Measurements from ENCODE around the gene ZNF831. TPM values are rescaled to one million over a fixed set of nuclear protein-coding genes. Genes with fewer than 3 reads are reported as not detected.

ZNF831 gene
- total RNA-seq, 2 donors from 2014 or later: 0.20 to 0.27 TPM

GRCh38 chr20:59204165-59204894 lies 40.7 kb downstream of the ZNF831 start:
- intact Hi-C loops (cut with DNase I): no loop called here
- no peaks in the 10 kb centered on the region for H3K9me3 ChIP-seq
- no peak overlapping the region for H3K4me3 ChIP-seq
- no peak overlapping the region for H3K9ac ChIP-seq (ENCODE audit: low read depth in 2 of 2, low read length in 2 of 2)
- TF ChIP-seq, protein P1, sequence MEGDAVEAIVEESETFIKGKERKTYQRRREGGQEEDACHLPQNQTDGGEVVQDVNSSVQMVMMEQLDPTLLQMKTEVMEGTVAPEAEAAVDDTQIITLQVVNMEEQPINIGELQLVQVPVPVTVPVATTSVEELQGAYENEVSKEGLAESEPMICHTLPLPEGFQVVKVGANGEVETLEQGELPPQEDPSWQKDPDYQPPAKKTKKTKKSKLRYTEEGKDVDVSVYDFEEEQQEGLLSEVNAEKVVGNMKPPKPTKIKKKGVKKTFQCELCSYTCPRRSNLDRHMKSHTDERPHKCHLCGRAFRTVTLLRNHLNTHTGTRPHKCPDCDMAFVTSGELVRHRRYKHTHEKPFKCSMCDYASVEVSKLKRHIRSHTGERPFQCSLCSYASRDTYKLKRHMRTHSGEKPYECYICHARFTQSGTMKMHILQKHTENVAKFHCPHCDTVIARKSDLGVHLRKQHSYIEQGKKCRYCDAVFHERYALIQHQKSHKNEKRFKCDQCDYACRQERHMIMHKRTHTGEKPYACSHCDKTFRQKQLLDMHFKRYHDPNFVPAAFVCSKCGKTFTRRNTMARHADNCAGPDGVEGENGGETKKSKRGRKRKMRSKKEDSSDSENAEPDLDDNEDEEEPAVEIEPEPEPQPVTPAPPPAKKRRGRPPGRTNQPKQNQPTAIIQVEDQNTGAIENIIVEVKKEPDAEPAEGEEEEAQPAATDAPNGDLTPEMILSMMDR (IDR thresholded peaks at IDR 0.05): no peak
- DNase-seq: peak; percentile 15
- H3K4me1 ChIP-seq: no peaks in the 10 kb centered on the region
- H3K27ac ChIP-seq: no peak overlapping the region
- no peaks in the 10 kb centered on the region for H3K27me3 ChIP-seq
- H3K36me3 ChIP-seq: no peaks in the 10 kb centered on the region

GRCh38 chr20:59205044-59205443 lies 41.4 kb downstream of the ZNF831 start:
- Histone ChIP-seq H3K27ac (no peak overlapping the region), H3K9ac (ENCODE audit: low read depth in 2 of 2, low read length in 2 of 2) (no peak overlapping the region), H3K4me3 (no peak overlapping the region), H3K9me3 (no peaks in the 10 kb centered on the region), H3K4me1 (no peaks in the 10 kb centered on the region), H3K36me3 (no peaks in the 10 kb centered on the region), H3K27me3 (no peaks in the 10 kb centered on the region)
- peak; percentile 15 for DNase-seq
- TF ChIP-seq, protein P1 (IDR thresholded peaks at IDR 0.05): no peak
- intact Hi-C loops (cut with DNase I): loop anchor here (5.0 kb wide), 1 partner anchor 118 kb away; no protein-coding TSS in a partner anchor

DNA sequence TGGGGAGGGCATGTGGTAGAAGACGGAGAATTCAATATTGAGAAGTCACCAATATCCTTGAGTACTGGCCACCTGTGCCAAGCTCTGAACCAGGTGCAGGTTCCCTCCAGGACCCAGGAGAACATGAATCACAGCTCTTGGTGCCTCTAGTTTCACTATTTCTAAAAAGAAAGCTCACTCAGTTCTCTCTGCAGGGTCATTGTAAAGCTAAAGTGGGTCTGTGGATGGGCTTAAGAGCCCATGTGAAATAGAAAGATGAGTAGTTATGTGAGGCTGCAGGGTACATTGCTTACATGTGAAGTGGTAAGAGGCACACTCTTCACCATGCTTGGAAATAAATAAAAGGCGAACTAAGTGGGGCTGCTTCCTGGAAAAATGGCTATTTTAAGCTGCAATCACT lies 43.6 kb downstream of the ZNF831 start:
- H3K4me3 ChIP-seq: no peak overlapping the region
- no peaks in the 10 kb centered on the region for H3K4me1 ChIP-seq
- H3K9ac ChIP-seq (ENCODE audit: low read depth in 2 of 2, low read length in 2 of 2): no peak overlapping the region
- intact Hi-C loops (cut with DNase I): loop anchor here (5.0 kb wide), 1 partner anchor 120 kb away; no protein-coding TSS in a partner anchor
- no peaks in the 10 kb centered on the region for H3K27me3 ChIP-seq
- no peak for DNase-seq
- TF ChIP-seq, protein P1 (IDR thresholded peaks at IDR 0.05): no peak
- H3K27ac ChIP-seq: no peak overlapping the region
- H3K9me3 ChIP-seq: no peaks in the 10 kb centered on the region
- H3K36me3 ChIP-seq: no peaks in the 10 kb centered on the region

DNA sequence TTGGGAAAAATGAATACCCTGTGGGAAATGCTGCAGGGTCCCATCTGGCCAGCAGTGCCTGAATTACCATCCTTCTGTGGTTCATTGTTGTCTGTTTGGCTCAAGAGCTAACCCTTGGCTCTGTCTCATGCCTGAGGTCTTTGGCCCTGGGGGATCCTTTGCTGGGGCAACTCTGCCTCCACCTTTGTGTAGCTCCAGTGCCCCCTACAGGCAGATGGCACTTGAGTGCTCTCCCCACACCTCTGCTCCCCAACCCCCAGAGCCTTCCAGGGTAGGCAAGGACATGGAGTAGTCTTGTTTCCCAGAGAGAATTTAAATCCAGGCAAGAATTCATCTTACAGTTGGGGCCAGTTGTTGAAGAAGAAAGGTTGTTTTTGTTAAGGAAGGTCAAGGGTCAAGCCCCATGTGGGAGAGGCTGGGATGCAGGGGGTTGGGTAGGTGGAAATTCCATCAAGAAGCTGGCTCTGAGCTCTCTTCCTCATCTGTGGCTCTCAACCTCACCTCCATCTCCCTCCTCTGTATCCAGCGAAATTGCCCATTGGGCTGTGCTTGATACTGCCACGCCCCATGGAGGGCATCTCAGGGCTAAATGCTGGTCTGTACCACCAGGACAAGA lies 44.2 kb downstream of the ZNF831 start:
- H3K4me1 ChIP-seq: no peaks in the 10 kb centered on the region
- H3K27me3 ChIP-seq: no peaks in the 10 kb centered on the region
- peak; percentile 79 for DNase-seq
- no peaks in the 10 kb centered on the region for H3K36me3 ChIP-seq
- TF ChIP-seq, protein P1 (IDR thresholded peaks at IDR 0.05): peak; percentile 75
- H3K27ac ChIP-seq: no peak overlapping the region
- H3K9me3 ChIP-seq: no peaks in the 10 kb centered on the region
- H3K4me3 ChIP-seq: no peak overlapping the region
- intact Hi-C loops (cut with DNase I): loop anchor here (5.0 kb wide), 1 partner anchor 121 kb away; no protein-coding TSS in a partner anchor
- H3K9ac ChIP-seq (ENCODE audit: low read depth in 2 of 2, low read length in 2 of 2): no peak overlapping the region

DNA sequence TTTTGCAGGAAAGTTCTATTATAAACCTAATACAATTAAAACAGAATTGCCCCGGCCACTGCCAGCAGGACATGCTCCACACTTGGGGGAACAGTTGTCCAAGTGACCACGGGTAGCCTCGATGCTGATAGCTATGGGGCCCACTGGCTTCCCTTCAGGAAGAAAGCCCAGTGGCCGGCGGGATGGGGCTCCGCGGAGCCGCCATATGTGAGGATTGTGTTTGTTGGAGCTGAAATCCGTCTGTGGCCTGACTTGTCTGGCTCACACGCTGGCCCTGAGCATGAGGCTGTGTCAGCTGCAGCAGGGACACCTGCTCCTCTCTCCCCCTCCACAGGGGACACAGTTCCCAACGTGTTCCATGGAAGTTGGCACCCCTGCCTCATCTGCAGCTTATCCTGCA lies 46.6 kb downstream of the ZNF831 start:
- H3K9me3 ChIP-seq: no peaks in the 10 kb centered on the region
- H3K36me3 ChIP-seq: no peaks in the 10 kb centered on the region
- no peak for DNase-seq
- no peak overlapping the region for H3K9ac ChIP-seq (ENCODE audit: low read depth in 2 of 2, low read length in 2 of 2)
- intact Hi-C loops (cut with DNase I): no loop called here
- no peaks in the 10 kb centered on the region for H3K4me1 ChIP-seq
- no peak overlapping the region for H3K27ac ChIP-seq
- no peak overlapping the region for H3K4me3 ChIP-seq
- TF ChIP-seq, protein P1 (IDR thresholded peaks at IDR 0.05): no peak
- no peaks in the 10 kb centered on the region for H3K27me3 ChIP-seq
